ENCODE data around the gene RAB7B.

GRCh38 chr1:206035027-206035426, 31.8 kb upstream of the RAB7B start:
- no peak for TF ChIP-seq CTCF (IDR thresholded peaks at IDR 0.05; ENCODE audit: insufficient read depth, low read depth, low read length)
- TF ChIP-seq EZH2 (IDR thresholded peaks at IDR 0.05; ENCODE audit: insufficient read depth, low read length) = no peak

Measured in astrocyte (in vitro differentiated cells and primary cell).